Progenitor cell of endocrine pancreas (in vitro differentiated cells): ENCODE measurements around the gene PROSER2. TPM values are rescaled to one million over a fixed set of nuclear protein-coding genes. Genes with fewer than 3 reads are reported as not detected.

Experiments used
- DNase-seq: peaks from one replicate; pipeline ENCODE4 v3.0.0; 2021; ENCODE audit warnings: low spot score; ENCODE audit not compliant: unreplicated experiment
- H3K27ac Mint-ChIP-seq: 2 replicates; pipeline ENCODE4 v1.8.0; 2021; ENCODE audit warnings: mild to moderate bottlenecking, moderate library complexity, mixed read lengths
- H3K27me3 Mint-ChIP-seq: 2 replicates; pipeline ENCODE4 v1.8.0; 2021; ENCODE audit warnings: mixed read lengths
- H3K36me3 Mint-ChIP-seq: 2 replicates; pipeline ENCODE4 v1.8.0; 2022; ENCODE audit warnings: mixed read lengths; ENCODE audit not compliant: insufficient read depth
- H3K4me1 Mint-ChIP-seq: 2 replicates; pipeline ENCODE4 v1.8.0; 2021; ENCODE audit warnings: low read depth, mixed read lengths
- H3K4me3 Mint-ChIP-seq: 2 replicates; pipeline ENCODE4 v1.8.0; 2021; ENCODE audit warnings: low read depth, mild to moderate bottlenecking, moderate library complexity, mixed read lengths
- H3K9me3 Mint-ChIP-seq: 2 replicates; pipeline ENCODE4 v1.8.0; 2021; ENCODE audit warnings: low read depth, mixed read lengths
- CTCF ChIP-seq: fragments of 200-600 bp; sonication (generic); IDR thresholded peaks from one replicate; pipeline ENCODE4 v1.5.0; 2021; ENCODE audit warnings: antibody characterized with exemption, mild to moderate bottlenecking; ENCODE audit not compliant: unreplicated experiment
- total RNA-seq: library from RNA; stranded (reverse); gene quantifications from 2 replicates; pipeline ENCODE4 v1.2.1, GENCODE V29; 2021

PROSER2 gene
- total RNA-seq, 1 donor from 2014 or later = 19.0 TPM

- Mint-ChIP-seq H3K4me1 (peaks cover 30% of the 10 kb centered on the region), H3K27me3 (no peaks in the 10 kb centered on the region), H3K27ac (peak overlapping the region; percentile 92), H3K9me3 (no peaks in the 10 kb centered on the region), H3K4me3 (peak overlapping the region; percentile 92), H3K36me3 (peaks cover 7% of the 10 kb centered on the region)
- no peak for TF ChIP-seq CTCF
- DNase-seq = no peak
Measured at GRCh38 chr10:11823989-11824346, 812 bp downstream of the PROSER2 start.

- TF ChIP-seq CTCF = no peak
- H3K27me3 Mint-ChIP-seq = no peaks in the 10 kb centered on the region
- H3K27ac Mint-ChIP-seq = peak overlapping the region; percentile 92
- no peaks in the 10 kb centered on the region for H3K9me3 Mint-ChIP-seq
- no peak for DNase-seq
- H3K4me1 Mint-ChIP-seq = peaks cover 31% of the 10 kb centered on the region
- H3K4me3 Mint-ChIP-seq = peak overlapping the region; percentile 92
- peaks cover 7% of the 10 kb centered on the region for H3K36me3 Mint-ChIP-seq
Measured at GRCh38 chr10:11824376-11824775, 1.2 kb downstream of the PROSER2 start.

- Mint-ChIP-seq H3K27ac (peak overlapping the region; percentile 75), H3K27me3 (no peaks in the 10 kb centered on the region), H3K4me1 (peaks cover 33% of the 10 kb centered on the region), H3K9me3 (no peaks in the 10 kb centered on the region), H3K4me3 (peak overlapping the region; percentile 92), H3K36me3 (peaks cover 7% of the 10 kb centered on the region)
- TF ChIP-seq CTCF = no peak
- DNase-seq = no peak
Measured at GRCh38 chr10:11824825-11825224, 1.7 kb downstream of the PROSER2 start.

GRCh38 chr10:11825796-11826414, 2.7 kb downstream of the PROSER2 start:
- H3K9me3 Mint-ChIP-seq = no peaks in the 10 kb centered on the region
- no peak for DNase-seq
- peaks cover 7% of the 10 kb centered on the region for H3K36me3 Mint-ChIP-seq
- peaks cover 44% of the 10 kb centered on the region for H3K4me1 Mint-ChIP-seq
- TF ChIP-seq CTCF = no peak
- H3K27ac Mint-ChIP-seq = no peak overlapping the region
- H3K27me3 Mint-ChIP-seq = no peaks in the 10 kb centered on the region
- H3K4me3 Mint-ChIP-seq = no peak overlapping the region

GRCh38 chr10:11827006-11827405, 3.9 kb downstream of the PROSER2 start:
- no peaks in the 10 kb centered on the region for H3K27me3 Mint-ChIP-seq
- no peaks in the 10 kb centered on the region for H3K9me3 Mint-ChIP-seq
- no peak overlapping the region for H3K27ac Mint-ChIP-seq
- H3K36me3 Mint-ChIP-seq = peaks cover 7% of the 10 kb centered on the region
- H3K4me1 Mint-ChIP-seq = peaks cover 53% of the 10 kb centered on the region
- no peak for TF ChIP-seq CTCF
- no peak overlapping the region for H3K4me3 Mint-ChIP-seq
- DNase-seq = no peak
